CD4-positive, alpha-beta T cell treated with Interleukin-2 at 100 ng/mL for 4 hours (primary cell): ENCODE results near the gene AAMP.
A peak's percentile ranks its signal among the peaks of the same experiment; 100 is the strongest.

Experiments used
- DNase-seq: peaks from one replicate; pipeline ENCODE4 v3.0.0-alpha.2; 2020; ENCODE audit warnings: low spot score

Gene AAMP

DNA sequence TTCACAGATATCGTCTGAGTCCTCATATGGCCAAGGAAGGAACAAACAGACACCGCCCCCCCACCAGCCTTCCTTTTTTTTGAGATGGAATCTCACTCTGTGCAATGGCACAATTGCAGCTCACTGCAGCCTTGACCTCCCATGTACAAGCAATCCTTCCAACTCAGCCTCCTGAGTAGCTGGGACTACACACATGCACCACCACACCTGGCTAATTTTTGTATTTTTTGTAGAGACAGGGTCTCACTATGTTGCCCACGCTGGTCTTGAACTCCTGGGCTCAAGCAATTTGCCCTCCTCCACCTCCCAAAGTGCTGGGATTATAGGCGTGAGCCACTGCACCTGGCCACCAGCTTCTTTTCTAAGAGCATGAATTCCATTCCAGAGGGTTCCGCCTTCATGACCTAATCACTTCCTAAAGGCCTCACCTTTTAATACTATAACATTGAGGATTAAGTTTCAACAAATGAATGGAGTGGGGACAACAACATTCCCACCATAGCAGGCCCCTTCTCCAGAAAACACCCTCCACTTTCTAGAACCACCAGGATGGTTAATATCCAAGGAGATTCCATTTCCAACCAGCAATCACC lies 24.6 kb upstream of the AAMP start:
- DNase-seq = no peak

DNA sequence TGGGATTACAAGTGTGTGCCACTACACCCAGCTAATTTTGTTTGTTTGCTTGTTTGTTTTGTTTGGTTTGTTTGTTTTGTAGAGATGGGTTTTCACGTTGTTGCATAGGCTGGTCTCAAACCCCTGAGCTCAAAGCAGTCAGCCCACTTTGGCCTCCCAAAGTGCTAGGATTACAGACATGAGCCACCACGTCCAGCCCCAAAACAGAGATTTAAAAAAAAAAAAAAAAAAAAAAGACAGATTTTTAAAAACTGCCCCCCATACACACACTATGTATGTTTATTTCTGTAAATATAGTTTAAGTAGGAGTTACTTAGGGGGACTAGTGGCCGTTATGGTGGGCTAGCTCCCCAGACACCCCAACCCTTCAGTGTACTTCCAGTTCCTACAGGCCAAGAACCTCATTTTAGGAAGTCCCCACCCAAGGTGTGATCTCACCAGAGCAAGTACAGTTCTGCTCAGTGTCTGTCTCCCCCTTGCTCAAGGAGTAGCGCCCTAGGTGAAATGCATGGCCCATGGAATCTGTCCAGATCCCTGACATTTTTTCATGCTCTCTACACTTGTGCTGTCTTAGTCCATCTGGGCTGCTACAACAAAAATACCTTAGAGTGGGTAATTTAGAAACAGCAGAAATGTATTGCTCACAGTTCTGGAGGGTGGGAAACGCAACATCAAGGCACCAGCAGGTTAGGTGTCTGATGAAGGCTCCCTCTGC lies 23.9 kb upstream of the AAMP start:
- no peak for DNase-seq

DNA sequence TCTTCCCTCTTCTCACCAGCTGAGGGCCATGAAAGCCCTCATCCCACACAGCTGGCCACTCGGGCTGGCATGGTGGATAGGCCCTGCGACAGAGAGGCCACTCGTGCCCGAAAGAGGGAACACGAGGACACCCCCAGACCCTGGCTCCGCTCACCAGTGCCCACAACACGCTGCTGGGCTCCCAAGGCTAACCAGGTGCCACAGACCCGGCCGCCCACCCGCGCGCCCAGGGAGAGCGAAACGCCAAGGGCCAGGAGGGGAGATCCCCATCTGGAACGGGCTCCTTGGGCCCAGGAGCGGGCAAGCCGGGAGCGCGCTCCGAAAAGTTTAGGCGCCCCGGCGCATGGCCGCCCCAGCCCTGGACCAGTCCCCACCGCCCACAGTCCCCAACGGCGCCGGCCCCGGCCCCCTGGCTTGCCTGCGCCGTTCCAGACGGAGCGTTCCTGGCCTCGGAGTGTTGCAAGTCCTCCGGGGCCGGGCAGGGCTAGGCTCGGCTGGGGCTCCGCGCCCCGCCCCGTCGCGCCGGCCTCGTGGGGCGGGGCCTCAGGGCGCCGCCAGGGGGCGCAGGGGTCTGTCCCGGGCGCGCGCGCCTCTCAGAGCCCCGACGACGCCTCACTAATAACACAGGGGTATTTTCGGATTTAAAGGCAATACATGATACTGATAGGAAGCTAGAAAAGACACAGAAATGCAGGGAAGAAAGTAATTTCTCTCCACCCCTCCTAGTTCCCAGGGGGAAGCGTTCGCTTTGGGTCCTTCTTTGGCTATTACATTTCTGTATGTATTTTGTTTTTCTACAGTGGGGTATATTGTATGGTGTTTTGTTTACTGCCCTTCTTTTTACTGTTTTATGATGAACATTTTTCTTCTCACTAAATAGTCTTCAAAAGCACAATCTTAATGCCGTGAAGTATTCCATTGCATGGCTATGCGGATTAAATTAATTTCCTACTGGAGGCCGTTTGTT lies 22.4 kb upstream of the AAMP start, which contains the start of gene TMBIM1:
TMBIM1 (minus strand) TSS at position 456 of the 967 bp plus-strand sequence. CDS start 10,362 bp downstream, outside the sequence.
- peak; percentile 83 for DNase-seq

DNA sequence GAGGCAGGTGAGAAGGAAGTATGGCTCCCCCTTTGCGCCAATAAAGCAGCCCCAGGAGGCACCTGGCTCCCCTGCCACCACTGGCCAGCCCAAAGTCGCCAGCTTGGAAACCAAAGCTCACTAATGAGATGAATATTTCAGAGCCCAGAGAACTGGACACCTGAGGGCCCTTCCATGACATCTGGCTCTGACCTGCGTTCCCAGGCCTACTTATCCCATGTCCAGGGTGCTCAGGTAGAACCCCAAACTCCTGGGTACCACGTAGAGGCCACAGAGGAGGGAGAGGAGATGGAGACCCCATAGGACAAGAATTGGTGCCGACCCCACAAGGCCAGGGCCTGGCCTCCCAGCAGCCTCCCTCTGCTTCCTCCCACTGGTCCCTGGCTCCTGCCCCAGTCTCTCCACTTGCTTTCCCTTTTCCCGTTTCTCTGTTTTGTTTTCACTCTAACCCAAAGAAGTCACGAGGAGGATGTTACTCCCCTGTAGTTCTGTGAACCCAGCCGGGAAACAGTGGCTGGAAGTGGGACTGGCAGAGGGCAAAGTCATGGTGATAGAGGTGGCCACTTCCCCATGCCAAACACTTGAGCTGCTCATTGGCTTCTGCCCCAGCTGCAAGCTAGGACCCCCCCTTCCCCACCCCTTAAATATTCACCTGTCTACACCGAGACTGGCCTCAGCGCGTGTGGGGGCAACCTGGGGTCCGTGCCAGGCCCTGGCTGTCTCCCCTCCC lies 21.5 kb upstream of the AAMP start:
- DNase-seq = no peak

DNA sequence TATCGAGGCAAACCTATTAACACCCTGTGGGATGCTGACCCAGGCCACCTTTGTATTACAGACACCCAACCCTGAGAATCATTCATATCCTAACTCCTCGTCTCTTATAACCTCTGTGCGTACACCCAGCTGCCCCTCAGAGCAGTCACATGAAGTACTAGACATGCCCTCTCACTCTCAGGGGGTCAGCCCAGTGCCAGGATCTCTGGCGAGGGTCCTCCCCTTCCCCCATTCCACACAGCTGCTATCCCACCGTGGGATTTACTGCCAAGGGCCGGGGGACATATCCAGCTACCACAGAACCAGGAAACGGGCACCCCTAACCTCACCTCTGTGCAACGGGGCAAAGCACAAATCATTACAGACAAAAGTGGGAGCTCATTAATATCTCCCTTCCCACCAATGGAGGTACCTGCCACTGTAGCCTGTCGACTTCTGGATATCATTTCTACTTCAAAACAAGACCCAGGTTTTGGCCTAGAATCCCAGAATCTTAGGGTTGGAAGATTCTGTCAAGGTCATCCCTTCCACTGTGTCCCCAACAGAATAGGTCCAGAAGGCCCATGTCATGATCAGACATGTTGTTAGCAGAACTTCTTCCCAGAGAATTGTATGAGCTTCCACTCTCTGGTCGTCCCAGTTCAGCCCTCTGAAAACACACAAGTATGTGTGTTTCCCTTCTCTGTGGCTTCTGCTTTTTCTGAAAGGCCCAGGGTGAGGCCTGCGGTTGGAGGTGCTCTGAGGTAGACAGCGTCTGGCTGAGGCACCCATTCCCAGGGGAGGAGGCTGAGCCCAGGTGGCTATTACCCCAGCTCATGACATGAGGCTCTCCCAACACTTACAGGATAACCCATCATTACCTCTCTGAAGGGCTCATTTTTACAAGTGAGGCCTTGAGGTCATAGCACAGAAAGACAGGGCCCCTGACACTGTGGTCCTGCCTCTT lies 20.7 kb upstream of the AAMP start:
- peak; percentile 62 for DNase-seq

DNA sequence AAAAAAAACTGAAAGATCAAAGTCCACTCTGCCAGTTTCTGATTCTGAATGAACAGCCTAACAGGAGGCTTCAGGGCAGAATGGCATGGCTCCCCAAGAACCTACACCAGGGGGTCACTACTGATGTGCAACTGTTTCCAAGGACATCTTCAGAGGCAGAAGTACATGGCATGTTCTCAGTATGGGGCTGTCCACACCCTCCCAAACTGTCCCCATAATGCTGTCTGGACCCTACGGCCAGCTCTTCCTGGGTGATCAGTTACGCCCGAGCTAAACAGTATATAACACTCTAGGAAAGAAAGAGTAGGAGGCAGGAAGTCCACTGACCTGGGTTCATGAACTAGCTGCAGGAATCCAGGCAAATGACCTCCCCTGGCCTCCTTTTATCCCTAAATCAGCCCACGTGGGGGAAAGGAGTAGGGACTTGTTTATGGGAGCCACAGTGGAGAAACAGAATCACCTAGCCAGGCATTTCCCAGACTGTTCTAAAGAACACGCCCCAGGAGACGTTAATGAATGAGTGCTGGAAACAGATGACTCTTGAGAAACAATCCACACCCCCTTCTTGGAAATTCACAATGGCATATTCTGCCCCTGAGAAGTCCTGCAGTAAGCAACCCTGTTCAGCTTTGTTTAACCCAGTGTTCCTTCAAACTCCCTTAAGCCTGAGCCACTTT lies 19.8 kb upstream of the AAMP start:
- DNase-seq = no peak

DNA sequence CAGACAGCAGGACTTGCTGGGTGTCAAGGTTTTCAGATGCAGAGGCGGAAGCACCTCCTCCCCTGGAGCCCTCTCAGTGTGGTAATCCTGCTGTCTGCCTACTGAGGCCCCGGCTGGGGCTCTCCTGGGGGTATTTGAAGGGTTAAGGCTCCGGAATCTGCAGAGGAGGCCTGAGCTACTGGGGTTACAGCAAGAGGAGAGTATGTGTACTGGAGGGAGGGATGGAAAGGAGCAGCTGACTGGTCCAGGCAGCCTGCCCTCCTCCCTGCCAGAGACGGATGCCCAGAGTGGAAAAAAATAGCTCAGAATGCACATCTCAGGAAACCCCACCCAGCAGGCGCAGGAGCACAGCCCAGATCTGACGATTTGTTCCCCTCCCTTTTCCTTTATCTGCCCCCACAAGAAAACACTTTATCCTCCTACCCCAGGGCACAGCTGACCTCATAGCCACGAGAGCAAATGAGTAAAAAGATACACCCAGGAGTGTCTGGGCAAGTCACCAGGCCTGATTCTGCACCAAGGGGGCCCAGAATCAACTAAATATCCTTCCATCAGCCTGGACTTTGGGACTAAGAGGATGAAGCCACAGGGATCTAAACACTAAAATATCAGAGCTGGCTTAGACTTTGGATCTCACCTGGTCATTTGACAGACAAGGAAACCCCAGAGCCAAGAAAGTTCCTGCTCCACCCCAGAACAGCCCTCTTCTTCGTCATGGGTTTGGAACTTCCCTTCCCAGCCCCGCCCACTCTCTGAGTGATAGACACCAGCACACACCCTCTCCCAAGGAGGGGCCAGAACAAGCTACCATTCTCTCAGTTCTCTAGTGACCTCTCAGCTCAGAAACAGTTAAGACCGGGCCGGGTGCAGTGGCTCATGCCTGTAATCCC lies 16.9 kb upstream of the AAMP start:
- DNase-seq = peak; percentile 89

DNA sequence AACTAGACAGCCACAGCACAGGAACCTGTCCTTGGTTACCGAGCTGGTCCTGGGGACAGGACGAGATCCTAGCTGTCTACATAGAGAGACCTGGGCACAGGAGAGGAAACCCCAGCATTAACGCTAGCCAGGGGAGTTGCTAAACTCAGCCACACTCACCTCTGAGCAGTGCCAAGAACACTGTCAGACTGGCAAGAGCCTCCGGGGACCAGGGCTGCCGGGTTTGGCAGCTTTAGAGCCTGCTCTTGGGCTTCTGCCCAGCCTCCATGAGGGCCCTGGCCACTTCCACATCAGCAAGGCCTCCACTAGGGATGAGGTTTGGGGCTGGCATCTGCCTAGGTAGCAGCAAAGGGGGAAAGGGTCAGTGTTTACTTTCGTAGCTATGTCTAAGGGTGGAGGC lies 15.7 kb upstream of the AAMP start:
- no peak for DNase-seq

DNA sequence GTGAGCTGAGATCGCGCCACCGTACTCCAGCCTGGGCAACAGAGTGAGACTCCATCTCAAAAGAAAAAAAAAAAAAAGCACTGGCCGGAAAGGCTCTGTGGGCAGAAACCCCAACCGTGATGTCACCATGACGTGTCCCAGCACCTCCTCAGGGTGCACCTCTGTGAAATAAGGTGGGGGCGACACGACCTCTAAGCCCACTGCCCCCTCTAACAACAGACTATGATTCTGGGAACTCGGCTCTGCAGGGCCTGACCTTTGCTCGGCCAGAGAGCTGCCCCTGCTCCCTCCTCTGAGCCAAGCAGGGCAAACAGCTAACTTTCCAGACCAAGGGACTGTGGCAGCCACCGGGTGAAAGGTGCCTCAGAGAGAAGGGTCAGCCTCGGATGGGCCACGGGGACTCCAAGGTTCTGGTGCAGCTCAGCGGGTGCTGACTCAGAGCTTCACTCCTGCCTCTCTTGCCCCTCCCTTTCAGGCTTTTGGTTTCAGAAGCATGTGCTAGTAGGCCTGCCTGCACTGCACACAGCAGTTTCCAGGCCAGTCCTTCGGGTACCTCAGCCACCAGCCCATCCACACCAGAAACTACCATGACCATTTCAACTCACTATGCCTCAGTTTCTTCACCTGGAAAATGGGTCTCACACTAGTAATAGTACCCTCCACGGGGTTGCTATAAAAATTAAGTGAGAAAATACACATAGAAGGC lies 14.3 kb upstream of the AAMP start:
- DNase-seq = peak; percentile 70

DNA sequence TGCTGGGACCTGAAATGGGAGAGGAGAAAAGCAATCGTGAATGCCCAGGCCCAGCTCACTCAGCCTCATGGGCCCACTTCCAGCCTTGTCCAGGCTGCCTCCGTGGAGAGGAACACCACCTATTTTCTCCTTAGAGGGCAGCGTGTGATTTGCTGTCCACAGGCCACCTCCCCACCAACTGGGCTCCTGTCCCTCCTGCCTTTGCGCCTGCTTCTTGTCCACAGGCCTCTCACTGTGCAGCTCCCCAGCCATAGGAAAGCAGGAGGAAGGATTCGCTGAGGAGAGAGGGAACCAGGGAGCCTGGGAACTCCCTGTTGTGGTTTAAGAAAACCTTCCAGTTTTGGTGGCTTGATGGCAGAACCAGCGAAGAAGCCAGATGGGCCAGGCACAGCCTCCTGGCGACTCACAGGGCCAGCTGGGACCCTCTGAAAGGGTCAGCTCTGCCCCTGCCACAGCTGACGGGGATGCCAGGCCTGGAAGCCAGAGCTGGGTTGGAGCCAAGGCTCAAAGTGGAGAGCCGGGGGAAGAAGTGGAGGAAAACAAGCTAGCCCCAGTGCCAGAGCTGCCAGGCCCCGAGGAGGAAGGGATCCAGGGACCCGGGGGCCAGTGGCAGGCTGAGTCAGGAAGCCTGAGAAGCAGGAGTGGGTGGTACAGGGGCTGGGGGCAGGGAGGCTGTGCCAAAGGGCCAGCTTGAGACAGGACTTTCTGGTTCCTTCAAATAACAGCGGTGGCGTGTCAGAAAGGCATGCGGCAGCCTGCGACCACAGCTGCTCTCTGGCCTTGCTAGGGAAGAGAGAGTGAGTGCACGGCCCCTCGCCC lies 12.4 kb upstream of the AAMP start:
- no peak for DNase-seq

DNA sequence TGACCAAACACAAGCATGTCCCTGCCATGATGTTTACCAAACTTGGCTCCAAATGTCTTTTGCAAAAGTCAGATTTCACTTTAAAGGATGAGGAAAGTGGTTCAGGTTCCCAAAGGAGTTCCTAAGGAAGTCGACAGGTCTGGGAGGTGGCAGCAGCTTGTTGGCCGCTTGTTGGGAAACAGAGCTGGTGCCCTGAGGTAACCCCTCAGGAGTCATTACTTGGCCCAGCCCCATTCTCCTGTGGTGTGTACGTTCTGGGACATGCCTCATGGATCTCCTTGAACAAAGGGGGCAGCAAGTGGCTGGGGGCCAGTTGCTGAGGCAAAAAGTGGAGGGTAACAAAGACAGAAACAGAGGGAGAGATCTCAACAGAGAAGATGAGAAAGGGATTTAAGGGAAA lies 11.5 kb upstream of the AAMP start:
- no peak for DNase-seq

DNA sequence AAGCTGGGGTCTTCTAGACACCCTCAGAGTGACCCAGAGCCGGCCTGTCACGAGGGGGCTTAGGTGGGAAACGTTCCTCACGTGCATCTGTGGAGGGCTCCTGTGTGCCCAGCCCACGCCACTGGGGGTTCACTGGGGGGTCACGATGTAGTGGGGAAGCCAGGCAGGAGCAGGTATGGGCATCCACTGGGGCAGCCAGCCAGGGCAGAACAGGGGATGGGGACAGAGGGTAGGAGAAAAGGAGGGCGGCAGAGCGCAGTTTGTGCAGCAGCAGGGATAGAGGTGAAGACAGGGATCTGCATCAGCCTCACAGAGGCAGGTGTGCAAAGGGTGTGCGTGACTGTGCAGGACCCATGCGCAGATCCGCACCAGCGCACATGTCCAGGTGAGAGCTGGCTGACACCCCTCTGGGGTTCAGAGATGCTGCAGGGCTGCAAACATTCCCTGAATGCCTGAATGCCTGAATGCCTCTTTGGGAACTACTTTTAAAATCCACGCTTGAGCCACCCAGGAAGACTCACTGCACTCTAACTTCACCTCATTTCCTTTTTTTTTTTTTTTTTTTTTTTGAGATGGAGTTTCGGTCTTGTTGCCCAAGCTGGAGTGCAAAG lies 10.4 kb upstream of the AAMP start:
- DNase-seq = no peak

DNA sequence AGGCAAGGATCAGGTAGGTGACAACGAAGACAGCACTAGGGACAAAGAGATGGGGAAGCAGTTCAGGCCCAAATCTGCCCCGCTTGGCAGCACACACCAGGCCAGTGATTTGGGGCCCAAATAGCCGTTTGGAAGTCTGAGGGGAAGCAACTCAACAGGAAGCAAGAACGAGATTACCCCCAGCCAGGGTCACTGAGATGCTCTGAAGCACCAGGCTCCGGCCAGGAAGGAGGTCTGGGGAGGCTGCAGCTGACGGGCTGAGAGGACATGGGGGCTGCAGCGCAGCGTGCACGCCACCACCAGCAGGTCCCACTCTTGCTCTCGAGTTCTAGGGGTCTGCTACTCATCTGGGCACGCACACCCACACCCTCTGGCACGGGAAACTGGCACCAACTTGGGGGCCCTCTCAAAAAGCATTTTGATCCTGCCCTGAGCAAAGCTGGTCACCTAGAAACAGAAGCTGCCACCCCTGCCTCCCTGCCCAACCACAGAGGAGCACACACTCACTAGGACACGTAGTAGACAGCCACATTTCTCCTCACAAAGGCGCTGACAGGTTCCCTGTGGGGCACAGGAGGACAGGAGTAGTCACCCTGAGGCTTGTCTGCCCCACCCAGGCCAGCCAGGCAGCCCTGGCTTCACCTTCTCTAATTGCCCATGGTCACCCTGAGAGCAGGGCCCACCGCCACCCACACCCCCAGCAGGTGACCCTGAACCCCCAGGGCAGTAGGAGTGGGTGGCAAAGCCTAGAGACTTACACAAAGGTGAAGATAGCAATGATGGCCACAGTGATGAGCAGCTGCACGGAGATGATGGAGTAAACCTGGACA lies 8.8 kb upstream of the AAMP start:
- no peak for DNase-seq

DNA sequence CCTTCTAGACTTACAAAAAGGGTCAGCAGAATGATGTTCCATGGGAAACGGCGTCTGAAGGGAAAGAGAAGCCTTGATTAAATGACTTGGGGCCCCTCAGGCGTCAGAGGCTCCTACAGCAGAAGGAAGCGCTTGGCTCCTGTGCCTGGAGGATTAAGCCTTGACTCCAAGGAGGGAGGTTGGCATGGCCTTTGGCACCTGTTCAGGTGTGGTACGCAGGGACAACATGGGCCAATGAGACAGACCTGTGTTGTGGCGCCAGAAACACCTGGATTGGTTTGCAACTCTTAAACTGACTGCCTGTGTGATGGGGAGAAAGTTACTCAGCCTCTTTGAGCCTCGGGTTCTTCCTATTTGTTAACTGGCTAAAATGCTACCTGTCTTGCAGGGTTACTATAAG lies 8.0 kb upstream of the AAMP start:
- DNase-seq = no peak

DNA sequence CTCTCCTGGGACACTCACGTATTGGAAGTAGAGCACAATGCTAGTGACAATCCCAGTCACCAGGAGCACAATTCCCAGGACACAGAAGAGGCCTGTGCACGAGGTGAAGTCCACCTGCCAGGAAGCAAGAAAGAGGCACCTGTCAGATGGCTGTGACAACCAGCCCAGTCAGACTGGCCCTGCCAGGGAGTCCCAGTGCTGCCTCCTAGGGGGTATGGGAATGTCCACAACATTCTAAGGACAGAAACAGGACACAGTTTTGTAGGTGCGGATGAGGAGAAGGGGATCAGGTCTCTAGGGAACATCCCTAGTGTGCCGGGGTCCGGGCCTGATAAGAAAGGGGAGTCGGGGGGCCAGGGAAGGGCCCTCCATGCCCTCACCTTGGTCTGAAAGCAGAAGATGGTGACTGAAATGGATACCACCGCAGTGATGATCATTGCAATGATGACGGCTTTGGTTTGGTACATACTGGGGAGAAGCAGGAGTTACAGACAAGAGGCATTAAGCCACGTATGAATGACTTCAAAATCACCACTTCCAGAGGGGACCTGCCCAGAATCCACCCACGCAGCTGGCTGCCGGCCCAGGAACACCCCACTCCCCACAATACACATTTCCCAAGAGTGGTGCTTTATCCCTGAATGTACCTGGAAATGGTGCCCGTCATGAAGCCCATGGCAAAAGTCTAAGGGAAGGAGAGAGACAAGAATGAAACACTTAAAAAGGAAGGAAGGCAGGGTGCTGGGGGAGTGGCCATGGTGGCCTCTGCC lies 7.2 kb upstream of the AAMP start:
- DNase-seq = no peak
